HG03095 (cell line): ENCODE results near the gene NTM.
"Not testable (repeated sequence)": the region's sequence is repeated elsewhere in the genome, so short reads cannot be mapped to it uniquely, and the experiment has no call there.

Experiments used
- ATAC-seq: cut with Tn5 transposase; IDR thresholded peaks from one replicate; pipeline ENCODE4 v1.9.1; 2021; ENCODE audit warnings: moderate library complexity; ENCODE audit not compliant: unreplicated experiment

NTM gene

DNA sequence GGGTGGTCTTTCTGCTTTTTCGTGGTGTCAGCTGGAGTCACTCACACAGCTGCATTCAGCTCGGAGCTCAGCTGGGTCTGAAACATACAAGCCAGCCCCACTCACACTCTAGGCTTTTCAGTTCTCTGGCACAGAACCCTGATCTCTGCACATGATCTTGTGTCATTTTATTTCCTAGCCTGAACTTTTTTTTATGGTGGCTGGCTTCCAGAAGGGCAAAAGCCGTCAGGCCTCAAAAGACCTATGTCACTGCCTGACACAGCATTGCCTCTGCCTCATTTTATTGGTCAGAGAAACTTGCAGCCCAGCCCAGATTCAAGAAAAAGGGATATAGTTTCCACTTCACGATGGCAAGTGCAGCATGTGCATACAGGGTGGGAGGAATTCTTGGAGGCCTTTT is 117.8 kb downstream of the NTM start:
- ATAC-seq: no peak

DNA sequence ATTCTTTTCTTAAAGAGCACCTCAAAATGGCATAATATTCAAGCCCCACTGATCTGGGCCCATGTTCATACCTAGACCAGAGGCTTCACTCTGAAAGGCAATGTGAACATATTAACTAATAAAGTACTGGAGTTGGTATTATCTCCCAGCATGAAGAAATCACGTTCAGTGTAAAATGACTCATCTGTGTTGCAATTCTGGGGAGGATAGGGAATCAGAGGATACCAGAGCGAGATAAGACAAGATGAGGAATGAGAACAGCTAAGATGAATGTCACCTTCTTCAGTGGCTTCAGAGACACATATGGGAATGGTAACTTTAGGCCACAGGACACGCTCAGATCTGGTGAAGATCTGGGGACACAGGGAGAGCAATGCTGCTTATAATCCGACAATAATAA is 121.1 kb downstream of the NTM start:
- ATAC-seq: no peak

DNA sequence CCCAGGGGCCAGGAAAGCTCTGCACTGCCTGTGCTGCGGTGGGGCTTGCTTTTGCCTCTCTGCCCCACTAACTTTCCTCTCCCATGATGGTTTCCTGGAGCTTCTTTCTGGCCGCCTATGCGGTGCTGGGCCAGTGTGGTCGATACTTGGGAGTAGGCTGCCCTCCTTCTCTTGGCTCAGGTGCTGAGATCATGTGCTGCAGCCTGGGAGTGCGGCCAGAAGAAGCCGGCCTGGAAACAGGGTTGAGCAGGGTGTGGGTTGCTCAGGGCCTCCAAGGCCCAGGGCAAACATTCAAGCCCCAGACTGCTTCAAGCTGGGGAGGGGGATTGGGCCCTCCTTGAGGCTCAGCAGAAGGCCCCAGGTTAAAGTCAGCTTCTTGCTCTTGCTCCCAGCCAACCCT is 125.0 kb downstream of the NTM start:
- ATAC-seq: no peak

DNA sequence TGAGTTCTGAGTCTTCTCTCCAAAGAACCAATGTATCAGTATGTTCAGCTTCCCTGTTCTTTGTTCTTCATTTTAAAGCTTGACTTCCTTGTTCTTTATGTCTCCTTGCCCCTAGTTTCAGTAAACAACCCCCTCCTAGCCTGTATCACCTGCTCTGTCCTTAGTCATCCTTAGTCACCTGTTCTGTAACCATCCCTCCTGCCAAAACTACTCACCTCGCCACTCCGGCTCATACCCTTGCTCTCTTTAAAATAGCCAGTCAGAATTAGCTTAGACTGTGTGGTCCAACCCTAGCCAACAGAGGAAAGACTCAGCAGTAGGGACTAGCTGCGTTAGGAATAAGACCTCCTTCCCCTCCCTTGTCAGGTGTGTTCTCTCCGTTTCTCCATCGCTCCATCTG is 127.3 kb downstream of the NTM start:
- ATAC-seq: not testable (repeated sequence)

DNA sequence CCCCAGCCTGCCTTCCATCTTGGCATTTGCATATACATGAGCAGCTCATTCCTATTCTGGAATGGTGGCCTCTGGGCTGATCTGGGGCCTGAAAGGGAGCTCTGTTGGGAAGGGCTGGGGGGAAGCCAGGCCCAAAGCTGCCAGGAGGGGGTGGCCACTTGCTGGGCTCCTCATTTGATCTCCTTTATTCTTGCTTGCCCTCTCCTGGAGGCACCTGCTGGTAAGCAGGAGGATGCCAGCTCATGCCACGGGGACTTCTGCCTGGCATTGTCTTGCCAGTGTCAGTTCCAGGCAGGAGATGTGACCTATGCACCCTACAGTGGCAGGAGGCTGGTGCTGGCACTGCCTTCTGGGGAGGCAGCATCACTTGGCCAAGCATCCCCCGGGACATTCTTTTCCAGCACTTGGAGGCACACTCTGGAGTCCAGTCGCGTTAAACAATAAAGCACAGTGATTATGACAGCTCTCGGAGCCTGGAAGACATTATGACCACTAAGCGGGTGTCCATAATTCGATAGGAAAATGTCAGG is 128.3 kb downstream of the NTM start:
- ATAC-seq: no peak

DNA sequence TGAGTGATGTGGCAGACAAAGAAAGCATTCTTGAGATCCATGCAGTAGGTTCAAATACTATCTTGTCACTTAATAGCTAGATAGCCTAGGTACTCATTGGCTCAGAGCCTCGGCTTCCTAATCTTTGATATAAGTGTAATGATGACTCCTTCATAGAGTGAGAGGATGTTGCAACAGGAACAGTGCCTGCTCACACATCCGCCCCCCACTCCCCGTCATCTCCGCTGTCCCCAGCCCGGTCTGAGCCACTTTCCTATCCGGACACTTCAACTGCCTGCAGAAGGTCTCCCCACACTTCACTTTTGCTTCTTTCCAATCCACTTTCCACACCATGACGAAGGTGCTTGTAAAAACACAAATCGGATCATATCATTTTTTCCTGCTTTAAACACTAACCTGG is 128.8 kb downstream of the NTM start:
- ATAC-seq: no peak

DNA sequence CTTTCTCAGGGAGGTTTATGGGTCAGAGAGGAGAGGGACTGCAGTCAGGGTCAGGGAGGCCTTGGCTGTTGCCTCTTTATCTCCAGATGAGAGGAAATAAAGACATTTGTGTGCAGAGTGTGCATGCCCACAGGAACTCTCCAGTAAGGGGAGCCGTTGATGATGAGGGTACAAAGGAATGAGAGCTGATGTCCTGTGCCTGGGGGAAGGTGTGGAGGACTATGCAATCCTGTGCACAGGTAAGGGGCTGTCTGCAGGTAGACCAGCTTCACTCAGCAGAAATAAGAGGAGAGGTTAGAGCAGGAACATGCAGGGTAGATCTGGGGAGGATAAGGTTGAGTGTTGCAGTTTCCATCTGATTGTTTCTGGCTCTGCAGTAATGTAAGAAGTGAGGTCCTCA is 132.6 kb downstream of the NTM start:
- no peak for ATAC-seq

DNA sequence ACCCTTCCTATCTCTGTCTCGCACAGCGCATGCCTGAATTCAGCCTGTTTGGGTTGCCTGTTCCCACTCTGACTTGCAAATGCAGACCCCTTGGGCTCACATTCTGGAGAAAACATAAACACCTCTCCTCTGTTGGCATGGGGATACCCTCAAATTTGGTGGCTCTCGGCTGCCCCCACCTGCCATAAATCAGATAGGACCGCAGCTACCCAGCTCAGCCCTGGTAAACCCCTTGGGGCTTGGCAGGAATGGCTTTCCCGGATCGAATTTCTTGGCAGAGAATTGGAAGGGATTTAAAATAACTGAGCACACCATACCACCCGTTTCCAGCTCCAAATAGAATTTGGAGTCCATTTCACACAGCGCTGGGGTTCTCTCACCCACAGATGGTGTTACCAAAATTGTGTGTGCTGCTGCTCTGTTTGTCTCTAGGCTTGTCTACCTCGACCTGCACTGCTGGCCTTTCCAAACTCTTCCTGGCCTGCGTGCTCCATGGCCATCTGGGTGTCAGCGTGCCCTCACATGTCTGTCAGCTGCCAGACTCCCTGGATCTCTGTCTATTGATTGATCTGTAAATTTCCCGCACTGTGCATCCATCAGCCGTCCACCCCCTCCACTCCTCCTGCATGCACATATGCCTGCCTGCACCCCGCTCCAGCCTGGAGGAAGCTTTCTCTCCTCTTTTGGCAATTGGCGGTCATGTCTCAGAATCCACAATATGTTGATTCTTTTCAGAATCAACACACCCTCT is 134.0 kb downstream of the NTM start:
- ATAC-seq: no peak

DNA sequence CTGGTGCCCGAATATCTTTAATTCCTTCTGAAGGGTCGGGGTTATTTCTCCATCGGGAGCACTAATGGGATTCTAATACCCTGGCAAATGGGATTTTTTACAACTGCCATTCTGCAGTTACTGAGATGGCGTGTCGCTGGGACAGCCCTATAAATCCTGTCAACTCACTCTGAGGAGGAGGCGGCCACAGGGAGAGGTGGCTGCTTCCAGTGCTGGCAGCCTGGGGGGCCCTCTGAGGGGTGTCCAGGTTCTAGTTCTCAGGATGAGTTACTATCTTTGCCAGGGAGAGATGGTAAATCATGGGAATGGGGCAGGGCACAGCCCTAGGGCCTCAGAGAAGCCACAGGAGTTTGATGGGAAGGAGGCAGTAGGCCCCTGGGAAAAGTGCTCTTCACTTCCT is 135.9 kb downstream of the NTM start:
- no peak for ATAC-seq

DNA sequence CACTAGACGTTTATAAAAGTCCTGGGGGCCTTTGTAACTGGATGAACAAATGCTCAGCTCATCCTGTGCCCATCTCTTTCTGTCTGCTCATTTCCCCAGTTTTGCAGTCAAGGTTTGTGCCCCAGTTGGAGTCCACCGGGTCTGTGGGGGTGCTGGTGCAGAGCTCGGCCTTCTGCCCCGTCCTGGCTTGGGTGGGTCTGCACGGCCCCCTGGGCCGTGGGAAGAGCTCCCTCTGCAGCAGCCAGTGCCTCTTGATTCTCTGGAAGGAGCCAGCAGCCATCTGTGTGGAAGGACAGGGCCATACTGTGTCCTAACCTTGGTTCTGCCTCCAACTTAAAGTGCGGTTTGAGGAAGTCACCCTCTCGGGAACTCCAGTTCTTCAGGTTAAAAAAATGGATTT is 140.2 kb downstream of the NTM start:
- ATAC-seq: no peak

DNA sequence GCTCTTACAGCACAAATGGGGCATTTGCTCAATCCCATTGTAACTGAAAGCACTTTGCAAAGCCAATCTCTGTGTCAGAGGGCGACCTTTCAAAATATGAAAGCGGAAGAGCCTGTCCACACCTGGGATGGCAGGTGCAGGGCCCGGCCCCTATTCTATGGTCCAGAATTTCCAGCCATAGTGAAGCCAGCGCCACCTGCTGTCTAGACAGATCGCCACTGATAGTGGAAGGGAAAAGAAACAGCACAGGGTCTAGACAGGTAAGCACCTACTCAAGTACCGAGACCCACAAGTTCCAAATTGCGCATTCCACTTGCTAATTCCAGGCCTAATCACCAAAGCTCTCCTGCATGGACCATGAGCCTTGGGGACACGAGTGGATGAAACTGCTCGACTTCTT is 141.4 kb downstream of the NTM start:
- no peak for ATAC-seq

DNA sequence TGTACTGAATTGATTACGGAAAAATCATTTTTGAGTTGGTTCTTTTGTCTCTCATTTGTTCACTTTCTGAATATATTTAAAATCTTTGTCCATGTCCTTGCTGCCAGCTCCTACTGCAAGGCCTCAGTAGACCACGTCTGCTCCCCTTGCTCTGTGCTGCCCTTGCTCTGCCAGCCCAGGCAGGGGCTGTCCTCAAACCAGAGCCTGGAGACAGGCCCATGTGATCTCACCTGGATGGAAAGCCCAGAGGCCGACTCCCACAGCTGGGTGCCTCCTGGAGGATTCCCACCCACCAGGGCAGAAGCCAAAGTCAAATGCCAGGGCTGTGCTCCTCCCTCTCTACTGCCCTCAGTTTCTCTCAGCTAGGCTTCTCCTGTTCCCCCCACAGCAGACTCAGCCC is 141.8 kb downstream of the NTM start:
- no peak for ATAC-seq

DNA sequence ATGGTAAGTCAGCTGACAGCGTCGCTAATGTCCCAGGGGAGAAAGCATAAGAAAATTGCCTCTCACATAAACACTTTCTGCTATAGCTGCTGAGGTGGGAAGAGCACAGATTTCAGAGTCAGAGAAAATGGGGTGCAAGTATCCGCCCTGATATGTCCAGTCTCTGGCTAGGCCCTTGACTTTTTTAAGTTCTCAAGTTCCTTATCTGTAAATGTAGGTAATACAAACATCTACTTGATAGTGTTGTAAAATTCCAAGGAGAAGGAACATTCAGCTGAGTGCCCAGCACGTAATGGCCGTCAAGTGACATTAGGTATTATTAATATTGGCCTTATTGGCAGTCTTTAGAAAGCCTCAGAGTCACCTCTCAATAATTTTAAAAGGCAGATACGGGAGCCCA is 143.6 kb downstream of the NTM start:
- ATAC-seq: no peak

DNA sequence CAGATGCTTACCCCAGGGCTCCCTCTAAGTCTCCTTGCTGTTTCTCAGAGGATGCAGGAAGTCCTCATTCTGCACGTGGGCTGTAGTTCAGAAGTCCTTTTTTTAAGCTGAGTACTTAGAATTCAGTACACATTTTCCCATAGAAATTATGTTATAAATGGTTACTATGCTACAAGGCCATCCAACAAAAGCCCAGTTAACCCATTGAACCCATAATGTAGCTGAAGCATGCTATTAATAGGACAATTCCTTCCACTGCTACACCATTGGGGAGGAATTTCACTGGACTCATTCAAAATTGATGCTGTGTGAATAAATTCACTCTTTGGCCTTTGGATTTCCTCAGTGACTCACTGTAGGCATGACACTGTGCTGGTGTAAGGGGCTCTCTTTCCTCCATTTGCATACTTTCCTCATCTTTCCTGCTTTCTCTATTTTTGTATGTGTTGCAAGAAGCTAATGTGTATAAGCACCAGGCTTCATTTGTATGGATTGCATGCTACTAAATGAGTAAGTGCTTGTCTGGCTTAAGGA is 148.0 kb downstream of the NTM start:
- ATAC-seq: no peak

DNA sequence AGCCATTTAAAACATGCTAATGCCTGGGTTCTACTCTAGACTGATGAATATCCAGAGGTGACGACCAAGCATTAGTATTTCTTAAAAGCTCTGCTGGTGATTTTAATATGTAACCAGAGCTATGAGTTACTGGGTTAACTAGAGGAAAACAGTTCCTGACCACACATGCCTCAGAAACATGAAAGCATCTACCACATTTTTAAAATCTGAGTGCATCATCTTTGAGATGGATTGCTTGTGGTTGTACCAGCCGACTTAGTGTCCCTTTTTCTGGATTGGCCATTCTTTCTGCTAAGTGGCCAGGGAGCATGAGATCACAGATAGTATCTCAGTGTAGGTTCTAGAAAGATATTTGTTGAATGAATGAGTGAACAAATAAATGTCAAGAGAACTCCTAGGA is 152.4 kb downstream of the NTM start:
- ATAC-seq: no peak

DNA sequence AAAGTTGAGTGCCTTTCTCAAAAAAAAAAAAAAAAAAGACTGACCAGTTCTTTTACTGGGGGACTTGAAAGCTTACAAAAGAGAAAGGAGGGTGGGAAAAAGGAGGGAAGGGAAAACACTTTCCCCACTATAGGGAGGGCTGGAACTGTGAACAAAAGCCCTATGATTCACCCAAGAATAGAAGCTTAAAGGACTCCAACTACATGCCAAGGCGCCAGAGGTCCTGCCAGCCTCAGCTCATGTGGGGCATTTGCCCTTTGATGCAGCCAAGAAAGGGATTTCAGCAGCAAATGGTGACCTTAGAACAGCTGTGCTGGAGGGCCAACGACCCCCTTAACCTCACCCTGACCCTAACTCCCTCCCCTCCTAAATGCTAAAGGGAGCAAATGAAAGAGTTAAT is 160.0 kb downstream of the NTM start:
- ATAC-seq: no peak

DNA sequence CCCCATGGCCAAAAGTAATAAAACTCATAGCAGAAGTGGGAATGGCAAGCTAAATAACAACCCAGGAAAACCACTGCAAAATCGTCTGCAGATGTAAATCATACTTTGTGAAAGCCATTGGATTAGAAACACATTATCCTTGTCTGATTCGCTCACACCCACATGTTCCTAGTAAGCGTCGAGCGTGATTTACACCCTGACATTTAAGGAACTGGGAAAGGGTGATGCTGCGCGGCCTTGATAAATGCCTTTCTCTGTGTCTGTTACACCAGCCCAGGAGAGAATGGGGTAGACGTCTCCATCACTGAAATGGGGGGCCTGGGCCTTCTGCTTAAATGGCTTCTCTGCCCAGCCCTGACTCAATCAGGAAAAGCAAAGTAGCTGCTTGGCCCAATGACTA is 162.7 kb downstream of the NTM start:
- ATAC-seq: no peak

DNA sequence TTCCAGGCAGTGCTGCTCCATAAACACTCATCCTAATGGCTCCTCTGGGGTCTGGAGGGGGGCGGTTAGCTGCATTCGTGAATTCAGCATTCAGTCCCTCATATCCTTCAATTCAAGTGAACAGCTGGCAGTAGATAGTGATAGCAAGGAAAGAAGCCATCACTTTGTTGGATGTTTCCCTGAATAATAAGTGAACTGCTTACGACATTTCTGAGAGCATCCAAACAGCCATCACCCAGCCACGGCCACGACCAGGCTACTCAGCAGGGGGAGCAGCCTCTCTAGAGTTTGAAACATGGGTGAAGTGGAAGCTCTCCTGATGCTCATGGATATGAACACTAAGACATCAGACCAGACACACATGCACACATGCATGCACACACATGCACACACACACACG is 163.6 kb downstream of the NTM start:
- no peak for ATAC-seq

DNA sequence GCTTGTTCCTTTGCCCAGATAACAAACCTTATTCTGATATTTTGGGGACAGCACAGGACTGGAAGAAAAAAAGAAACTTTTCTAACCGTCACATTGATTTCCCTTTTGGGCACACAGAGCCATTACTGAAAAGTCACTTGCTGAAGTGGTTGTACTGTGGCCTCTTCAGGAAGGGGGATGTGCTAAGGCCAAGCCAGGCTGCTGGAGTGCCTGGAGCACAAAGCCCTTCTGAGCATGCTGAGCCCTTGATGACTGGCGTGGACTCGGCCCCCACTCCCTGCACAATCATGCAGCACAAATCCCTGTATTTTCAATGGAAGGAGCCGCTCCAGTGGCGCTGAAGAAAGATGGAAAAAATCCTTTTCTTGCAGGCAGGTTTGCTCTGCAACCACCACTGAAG is 164.2 kb downstream of the NTM start:
- no peak for ATAC-seq

DNA sequence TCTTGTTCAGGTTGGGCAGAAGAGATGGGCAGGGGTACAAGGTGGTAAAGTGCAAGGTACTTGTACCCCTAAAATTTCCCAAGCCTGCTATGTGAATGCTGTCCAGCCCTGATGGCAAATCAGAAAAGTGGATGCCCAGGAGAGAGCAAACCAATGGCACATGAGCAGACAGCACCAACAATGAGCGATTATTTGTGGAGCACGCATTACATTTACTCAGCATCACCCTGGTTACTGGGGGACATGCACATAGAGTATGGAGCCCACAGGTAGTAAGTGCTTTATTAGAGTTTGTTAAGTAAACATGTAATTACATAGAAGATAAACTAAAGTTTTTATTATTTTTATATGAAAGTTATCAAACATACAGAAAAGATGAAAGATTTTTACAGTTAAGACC is 165.7 kb downstream of the NTM start:
- no peak for ATAC-seq

DNA sequence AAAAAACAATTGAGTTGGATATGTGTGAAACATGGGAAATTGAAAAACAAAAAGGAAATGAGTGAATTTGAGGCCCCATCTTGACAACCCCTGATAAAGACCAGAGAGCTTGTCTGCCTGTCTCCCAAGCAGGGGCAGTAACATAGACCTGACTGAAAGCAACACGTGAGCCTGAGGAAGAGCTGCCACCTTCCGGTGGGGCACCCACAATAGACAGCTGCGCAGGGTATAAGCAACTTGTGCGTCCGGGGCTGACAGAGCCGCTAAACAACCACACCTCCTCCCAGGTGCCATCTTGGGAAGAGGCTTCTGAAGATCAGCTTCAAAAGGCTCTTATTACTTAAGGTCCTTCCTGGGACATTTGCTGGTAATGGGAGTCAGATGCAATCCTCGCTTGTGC is 166.8 kb downstream of the NTM start:
- ATAC-seq: no peak

DNA sequence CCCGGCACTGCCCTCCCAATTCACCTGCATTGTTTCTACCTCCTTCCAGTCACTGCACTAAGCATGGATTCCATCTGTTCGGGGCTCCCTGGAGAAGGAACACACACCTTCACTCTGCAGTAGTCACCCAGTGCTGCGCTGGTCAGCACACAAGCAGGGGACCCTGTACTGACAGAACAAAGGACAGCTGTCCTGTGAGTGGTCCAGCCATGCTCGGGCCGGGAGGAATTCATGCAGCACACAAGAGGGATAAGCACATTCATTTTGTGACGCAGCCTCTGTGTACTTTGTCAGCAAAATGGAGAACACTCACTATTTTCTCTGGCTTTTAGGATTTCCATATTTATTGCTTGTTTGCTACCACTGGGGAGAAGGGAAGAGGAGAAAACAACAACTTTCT is 167.3 kb downstream of the NTM start:
- no peak for ATAC-seq

DNA sequence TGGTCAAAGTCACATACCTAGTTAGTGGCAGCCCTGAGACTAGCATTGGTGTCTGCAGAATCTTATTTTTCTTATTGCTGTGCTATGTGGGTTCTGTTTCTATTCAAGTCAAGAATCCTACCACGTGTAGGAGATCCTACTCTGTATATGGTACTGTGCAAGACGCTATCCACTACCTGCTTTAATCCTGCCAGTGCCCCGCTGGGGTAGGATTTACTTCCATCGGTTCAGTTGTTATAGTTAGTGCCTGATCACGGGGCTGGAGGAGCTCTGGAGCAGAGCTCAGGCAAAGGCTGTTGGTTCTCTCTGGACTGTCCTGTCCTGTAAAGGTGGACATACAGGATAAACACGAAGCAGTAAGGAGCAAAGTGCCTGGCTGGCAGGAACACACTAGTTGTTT is 167.9 kb downstream of the NTM start:
- no peak for ATAC-seq
